ENCODE data around the gene ZNF136. TPM values are rescaled to one million over a fixed set of nuclear protein-coding genes. Genes with fewer than 3 reads are reported as not detected.

Gene ZNF136
- total and polyA plus RNA-seq, 2 experiments from 2014 or later: 5.6 to 6.7 TPM

DNA sequence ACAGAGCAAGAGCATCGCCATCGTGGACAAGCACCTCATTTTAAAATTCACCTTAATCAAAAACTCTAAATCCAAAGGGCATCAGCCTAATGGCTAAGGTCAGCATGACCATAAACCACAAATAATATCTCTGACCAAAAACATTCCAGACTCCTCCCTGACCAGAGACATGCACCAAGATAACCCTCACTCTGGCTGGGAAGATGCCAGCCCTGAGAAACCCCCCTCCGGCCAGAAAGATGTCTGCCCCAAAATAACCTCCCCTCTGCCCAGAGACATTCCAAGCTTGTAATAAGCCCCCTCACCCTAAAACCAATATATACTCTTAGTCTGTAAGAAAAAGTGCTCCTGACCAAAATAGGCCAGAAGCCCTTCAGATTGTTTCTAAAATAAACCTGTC is 70.1 kb downstream of the ZNF136 start (continued):
- TF ChIP-seq, protein P1, sequence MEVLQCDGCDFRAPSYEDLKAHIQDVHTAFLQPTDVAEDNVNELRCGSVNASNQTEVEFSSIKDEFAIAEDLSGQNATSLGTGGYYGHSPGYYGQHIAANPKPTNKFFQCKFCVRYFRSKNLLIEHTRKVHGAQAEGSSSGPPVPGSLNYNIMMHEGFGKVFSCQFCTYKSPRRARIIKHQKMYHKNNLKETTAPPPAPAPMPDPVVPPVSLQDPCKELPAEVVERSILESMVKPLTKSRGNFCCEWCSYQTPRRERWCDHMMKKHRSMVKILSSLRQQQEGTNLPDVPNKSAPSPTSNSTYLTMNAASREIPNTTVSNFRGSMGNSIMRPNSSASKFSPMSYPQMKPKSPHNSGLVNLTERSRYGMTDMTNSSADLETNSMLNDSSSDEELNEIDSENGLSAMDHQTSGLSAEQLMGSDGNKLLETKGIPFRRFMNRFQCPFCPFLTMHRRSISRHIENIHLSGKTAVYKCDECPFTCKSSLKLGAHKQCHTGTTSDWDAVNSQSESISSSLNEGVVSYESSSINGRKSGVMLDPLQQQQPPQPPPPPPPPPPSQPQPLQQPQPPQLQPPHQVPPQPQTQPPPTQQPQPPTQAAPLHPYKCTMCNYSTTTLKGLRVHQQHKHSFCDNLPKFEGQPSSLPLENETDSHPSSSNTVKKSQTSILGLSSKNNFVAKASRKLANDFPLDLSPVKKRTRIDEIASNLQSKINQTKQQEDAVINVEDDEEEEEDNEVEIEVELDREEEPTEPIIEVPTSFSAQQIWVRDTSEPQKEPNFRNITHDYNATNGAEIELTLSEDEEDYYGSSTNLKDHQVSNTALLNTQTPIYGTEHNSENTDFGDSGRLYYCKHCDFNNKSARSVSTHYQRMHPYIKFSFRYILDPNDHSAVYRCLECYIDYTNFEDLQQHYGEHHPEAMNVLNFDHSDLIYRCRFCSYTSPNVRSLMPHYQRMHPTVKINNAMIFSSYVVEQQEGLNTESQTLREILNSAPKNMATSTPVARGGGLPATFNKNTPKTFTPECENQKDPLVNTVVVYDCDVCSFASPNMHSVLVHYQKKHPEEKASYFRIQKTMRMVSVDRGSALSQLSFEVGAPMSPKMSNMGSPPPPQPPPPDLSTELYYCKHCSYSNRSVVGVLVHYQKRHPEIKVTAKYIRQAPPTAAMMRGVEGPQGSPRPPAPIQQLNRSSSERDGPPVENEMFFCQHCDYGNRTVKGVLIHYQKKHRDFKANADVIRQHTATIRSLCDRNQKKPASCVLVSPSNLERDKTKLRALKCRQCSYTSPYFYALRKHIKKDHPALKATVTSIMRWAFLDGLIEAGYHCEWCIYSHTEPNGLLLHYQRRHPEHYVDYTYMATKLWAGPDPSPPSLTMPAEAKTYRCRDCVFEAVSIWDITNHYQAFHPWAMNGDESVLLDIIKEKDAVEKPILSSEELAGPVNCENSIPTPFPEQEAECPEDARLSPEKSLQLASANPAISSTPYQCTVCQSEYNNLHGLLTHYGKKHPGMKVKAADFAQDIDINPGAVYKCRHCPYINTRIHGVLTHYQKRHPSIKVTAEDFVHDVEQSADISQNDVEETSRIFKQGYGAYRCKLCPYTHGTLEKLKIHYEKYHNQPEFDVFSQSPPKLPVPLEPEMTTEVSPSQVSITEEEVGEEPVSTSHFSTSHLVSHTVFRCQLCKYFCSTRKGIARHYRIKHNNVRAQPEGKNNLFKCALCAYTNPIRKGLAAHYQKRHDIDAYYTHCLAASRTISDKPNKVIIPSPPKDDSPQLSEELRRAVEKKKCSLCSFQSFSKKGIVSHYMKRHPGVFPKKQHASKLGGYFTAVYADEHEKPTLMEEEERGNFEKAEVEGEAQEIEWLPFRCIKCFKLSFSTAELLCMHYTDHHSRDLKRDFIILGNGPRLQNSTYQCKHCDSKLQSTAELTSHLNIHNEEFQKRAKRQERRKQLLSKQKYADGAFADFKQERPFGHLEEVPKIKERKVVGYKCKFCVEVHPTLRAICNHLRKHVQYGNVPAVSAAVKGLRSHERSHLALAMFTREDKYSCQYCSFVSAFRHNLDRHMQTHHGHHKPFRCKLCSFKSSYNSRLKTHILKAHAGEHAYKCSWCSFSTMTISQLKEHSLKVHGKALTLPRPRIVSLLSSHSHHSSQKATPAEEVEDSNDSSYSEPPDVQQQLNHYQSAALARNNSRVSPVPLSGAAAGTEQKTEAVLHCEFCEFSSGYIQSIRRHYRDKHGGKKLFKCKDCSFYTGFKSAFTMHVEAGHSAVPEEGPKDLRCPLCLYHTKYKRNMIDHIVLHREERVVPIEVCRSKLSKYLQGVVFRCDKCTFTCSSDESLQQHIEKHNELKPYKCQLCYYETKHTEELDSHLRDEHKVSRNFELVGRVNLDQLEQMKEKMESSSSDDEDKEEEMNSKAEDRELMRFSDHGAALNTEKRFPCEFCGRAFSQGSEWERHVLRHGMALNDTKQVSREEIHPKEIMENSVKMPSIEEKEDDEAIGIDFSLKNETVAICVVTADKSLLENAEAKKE (CRISPR knock-in tag; IDR thresholded peaks at IDR 0.05): no peak

DNA sequence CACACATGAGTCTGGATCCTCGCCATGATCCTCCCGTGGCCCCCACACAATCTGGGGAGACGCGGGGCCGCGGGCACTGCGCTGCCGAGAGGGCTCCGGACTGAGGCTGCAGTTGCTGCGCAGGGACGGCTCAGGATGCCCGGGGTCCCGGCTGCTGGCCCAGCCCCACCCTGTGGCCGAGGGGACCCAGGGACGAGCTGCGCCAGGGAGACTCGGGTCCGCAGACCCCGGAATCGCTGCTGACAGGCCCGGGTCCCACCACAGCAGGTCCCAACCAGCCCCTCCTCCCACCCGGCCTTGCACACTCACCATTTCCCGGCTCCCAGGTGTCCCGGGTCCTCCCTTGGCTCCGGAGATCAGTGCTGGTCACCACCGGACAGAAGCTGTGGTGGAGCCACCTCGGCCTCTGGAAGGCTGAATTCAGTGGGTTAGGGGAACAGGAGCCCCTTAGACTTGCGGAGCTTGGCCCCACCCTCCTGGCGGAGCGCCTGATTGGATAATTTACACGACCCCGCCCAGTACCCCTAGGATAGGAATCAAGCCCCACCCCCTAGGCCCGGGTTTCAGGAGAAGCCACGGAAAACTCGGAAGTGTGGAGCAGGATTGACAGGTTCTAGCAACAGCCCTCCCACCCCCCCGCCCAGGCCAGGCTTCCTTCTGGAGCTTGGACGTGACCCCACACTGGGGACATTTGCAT is 74.4 kb downstream of the ZNF136 start:
- H3K36me3 Mint-ChIP-seq (ENCODE audit: low read depth): peaks cover 49% of the 10 kb centered on the region
- TF ChIP-seq, protein P2, sequence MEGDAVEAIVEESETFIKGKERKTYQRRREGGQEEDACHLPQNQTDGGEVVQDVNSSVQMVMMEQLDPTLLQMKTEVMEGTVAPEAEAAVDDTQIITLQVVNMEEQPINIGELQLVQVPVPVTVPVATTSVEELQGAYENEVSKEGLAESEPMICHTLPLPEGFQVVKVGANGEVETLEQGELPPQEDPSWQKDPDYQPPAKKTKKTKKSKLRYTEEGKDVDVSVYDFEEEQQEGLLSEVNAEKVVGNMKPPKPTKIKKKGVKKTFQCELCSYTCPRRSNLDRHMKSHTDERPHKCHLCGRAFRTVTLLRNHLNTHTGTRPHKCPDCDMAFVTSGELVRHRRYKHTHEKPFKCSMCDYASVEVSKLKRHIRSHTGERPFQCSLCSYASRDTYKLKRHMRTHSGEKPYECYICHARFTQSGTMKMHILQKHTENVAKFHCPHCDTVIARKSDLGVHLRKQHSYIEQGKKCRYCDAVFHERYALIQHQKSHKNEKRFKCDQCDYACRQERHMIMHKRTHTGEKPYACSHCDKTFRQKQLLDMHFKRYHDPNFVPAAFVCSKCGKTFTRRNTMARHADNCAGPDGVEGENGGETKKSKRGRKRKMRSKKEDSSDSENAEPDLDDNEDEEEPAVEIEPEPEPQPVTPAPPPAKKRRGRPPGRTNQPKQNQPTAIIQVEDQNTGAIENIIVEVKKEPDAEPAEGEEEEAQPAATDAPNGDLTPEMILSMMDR (conservative IDR thresholded peaks at IDR 0.05; ENCODE audit: low read depth in 2 of 2): no peak
- TF ChIP-seq, protein P3, sequence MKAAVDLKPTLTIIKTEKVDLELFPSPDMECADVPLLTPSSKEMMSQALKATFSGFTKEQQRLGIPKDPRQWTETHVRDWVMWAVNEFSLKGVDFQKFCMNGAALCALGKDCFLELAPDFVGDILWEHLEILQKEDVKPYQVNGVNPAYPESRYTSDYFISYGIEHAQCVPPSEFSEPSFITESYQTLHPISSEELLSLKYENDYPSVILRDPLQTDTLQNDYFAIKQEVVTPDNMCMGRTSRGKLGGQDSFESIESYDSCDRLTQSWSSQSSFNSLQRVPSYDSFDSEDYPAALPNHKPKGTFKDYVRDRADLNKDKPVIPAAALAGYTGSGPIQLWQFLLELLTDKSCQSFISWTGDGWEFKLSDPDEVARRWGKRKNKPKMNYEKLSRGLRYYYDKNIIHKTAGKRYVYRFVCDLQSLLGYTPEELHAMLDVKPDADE (IDR thresholded peaks at IDR 0.05): no peak
- no peak for TF ChIP-seq EZH2 (IDR thresholded peaks at IDR 0.05; ENCODE audit: low read depth, unreplicated experiment)
- no peak for TF ChIP-seq JUNB (IDR thresholded peaks at IDR 0.05; ENCODE audit: unreplicated experiment)
- TF ChIP-seq, protein P4, sequence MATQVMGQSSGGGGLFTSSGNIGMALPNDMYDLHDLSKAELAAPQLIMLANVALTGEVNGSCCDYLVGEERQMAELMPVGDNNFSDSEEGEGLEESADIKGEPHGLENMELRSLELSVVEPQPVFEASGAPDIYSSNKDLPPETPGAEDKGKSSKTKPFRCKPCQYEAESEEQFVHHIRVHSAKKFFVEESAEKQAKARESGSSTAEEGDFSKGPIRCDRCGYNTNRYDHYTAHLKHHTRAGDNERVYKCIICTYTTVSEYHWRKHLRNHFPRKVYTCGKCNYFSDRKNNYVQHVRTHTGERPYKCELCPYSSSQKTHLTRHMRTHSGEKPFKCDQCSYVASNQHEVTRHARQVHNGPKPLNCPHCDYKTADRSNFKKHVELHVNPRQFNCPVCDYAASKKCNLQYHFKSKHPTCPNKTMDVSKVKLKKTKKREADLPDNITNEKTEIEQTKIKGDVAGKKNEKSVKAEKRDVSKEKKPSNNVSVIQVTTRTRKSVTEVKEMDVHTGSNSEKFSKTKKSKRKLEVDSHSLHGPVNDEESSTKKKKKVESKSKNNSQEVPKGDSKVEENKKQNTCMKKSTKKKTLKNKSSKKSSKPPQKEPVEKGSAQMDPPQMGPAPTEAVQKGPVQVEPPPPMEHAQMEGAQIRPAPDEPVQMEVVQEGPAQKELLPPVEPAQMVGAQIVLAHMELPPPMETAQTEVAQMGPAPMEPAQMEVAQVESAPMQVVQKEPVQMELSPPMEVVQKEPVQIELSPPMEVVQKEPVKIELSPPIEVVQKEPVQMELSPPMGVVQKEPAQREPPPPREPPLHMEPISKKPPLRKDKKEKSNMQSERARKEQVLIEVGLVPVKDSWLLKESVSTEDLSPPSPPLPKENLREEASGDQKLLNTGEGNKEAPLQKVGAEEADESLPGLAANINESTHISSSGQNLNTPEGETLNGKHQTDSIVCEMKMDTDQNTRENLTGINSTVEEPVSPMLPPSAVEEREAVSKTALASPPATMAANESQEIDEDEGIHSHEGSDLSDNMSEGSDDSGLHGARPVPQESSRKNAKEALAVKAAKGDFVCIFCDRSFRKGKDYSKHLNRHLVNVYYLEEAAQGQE (IDR thresholded peaks at IDR 0.05; ENCODE audit: unreplicated experiment): no peak
- TF ChIP-seq NANOG (IDR thresholded peaks at IDR 0.05; ENCODE audit: borderline replicate concordance): no peak
- no peak for TF ChIP-seq STAT1 (IDR thresholded peaks at IDR 0.05; ENCODE audit: unreplicated experiment)
- TF ChIP-seq CREB1 (CRISPR knock-in tag; IDR thresholded peaks at IDR 0.05; ENCODE audit: low read depth): no peak
- no peak for TF ChIP-seq ZNF331 (CRISPR knock-in tag; IDR thresholded peaks at IDR 0.05; ENCODE audit: low read depth)
- no peak for TF ChIP-seq POLR2AphosphoS5 (IDR thresholded peaks at IDR 0.05; ENCODE audit: low read depth)
- no peak for TF ChIP-seq EZH2phosphoT487 (IDR thresholded peaks at IDR 0.05; ENCODE audit: unreplicated experiment)

More for the DNA sequence above, 74.4 kb downstream of the ZNF136 start:
- Histone ChIP-seq H3K27me3 (ENCODE audit: insufficient read depth) (no peaks in the 10 kb centered on the region), H4K20me1 (replicated peaks; ENCODE audit: insufficient read depth) (no peaks in the 10 kb centered on the region), H3K4me1 (ENCODE audit: insufficient read depth) (peaks cover 5% of the 10 kb centered on the region; the same call in 1 of the 2 replicates), H2AFZ (no peak overlapping the region), H3K4me2 (no peak overlapping the region), H3K36me3 (ENCODE audit: insufficient read depth) (no peaks in the 10 kb centered on the region), H3F3A (replicated peaks; ENCODE audit: low read depth) (no peaks in the 10 kb centered on the region), H3K27ac (ENCODE audit: low read depth) (no peak overlapping the region), H3K9me2 (ENCODE audit: insufficient read depth) (no peaks in the 10 kb centered on the region), H3K4me3 (no peak overlapping the region), H3K79me2 (replicated peaks; ENCODE audit: insufficient read depth) (no peaks in the 10 kb centered on the region)
- Mint-ChIP-seq H3K27me3 (ENCODE audit: insufficient read depth, low read depth, poor library complexity) (no peaks in the 10 kb centered on the region), H3K9me3 (peaks cover 92% of the 10 kb centered on the region), H3K27ac (no peak overlapping the region), H3K4me1 (no peaks in the 10 kb centered on the region), H3K4me3 (no peak overlapping the region)
- ATAC-seq (no peak), DNase-seq (ENCODE audit: low spot score) (peak; percentile 26)

Measured in GM23338 (cell line).